Kidney (tissue), 14 donors: ENCODE results near the gene ELOVL7. TPM values are rescaled to one million over a fixed set of nuclear protein-coding genes. Genes with fewer than 3 reads are reported as not detected.
"Not testable (repeated sequence)": the region's sequence is repeated elsewhere in the genome, so short reads cannot be mapped to it uniquely, and the experiment has no call there.

ENCODE experiments used
- DNase-seq, 5 donors: peaks; one replicate each; pipeline ENCODE4 v3.0.0-alpha.2; 2013 to 2020
- FAIRE-seq: peaks from 2 replicates; lab custom pipeline; 2012; peaks lifted over from hg19 to GRCh38; lab: Jason Lieb, UNC
- H3K27ac ChIP-seq, 2 donors: one replicate each; pipeline ENCODE4 v1.7.0; 2013; ENCODE audit warnings: low read depth in 2 of 2, low read length in 2 of 2, inconsistent platforms in 1 of 2
- H3K27me3 ChIP-seq: one replicate; pipeline ENCODE4 v1.7.1; 2013; ENCODE audit warnings: low read length, inconsistent platforms; ENCODE audit not compliant: control insufficient read depth, insufficient read depth
- H3K36me3 ChIP-seq, 3 donors: one replicate each; pipeline versions ENCODE4 v1.7.0 to v1.7.1; 2013; ENCODE audit warnings: low read length in 3 of 3, control low read depth in 1 of 3, inconsistent platforms in 1 of 3; ENCODE audit not compliant: insufficient read depth in 3 of 3, control insufficient read depth in 2 of 3
- H3K4me1 ChIP-seq, 3 donors: one replicate each; pipeline versions ENCODE4 v1.7.0 to v1.7.1; 2013; ENCODE audit warnings: low read length in 3 of 3, inconsistent platforms in 1 of 3, low read depth in 1 of 3; ENCODE audit not compliant: control insufficient read depth in 2 of 3, insufficient read depth in 2 of 3
- H3K4me3 ChIP-seq, 3 donors: one replicate each; pipeline versions ENCODE4 v1.7.0 to v1.8.1; 2013; ENCODE audit warnings: low read length in 3 of 3, control low read depth in 1 of 3, inconsistent platforms in 1 of 3
- H3K9ac ChIP-seq, 3 donors: one replicate each; pipeline versions ENCODE4 v1.7.0 to v1.7.1; 2013; ENCODE audit warnings: low read length in 3 of 3, control low read depth in 1 of 3, inconsistent platforms in 1 of 3
- H3K9me3 ChIP-seq, 3 donors: one replicate each; pipeline versions ENCODE4 v1.7.0 to v1.7.1; 2013; ENCODE audit warnings: low read length in 3 of 3, control low read depth in 1 of 3, inconsistent platforms in 1 of 3; ENCODE audit not compliant: control insufficient read depth in 2 of 3, insufficient read depth in 1 of 3
- CTCF ChIP-seq: IDR thresholded peaks from 3 replicates; pipeline ENCODE4 v1.5.1; 2012; ENCODE audit warnings: mild to moderate bottlenecking, moderate library complexity, borderline replicate concordance; ENCODE audit not compliant: insufficient read depth; ENCODE audit errors: extremely low read depth
- intact Hi-C: fragments of 100-400 bp; cut with DNase I; formaldehyde crosslinking; loops from one replicate; pipeline ENCODE4 v1.11.1; 2022
- polyA plus RNA-seq: library from polyadenylated mRNA; stranded (reverse); fragments of 350-450 nt; fragmentation: Illumina TruSeq; extraction: RNeasy Lipid Tissue Mini Kit (QIAGEN cat#74804); gene quantifications from one replicate; pipeline ENCODE4 v1.2.3, GENCODE V29; 2014; ENCODE audit warnings: low read depth, low replicate concordance; ENCODE audit not compliant: insufficient read depth
- total RNA-seq: library from RNA; stranded (reverse); fragmentation: NEBNext Ultra II Directional; extraction: Animal tissue kit (Norgen Biotek cat#: 25700); gene quantifications from one replicate; pipeline ENCODE4 v1.2.1, GENCODE V29; 2021
- donor health status: control.
- donor health status: control.
- donor health status: control.
- donor health status: control.
- donor health status: control.
- donor health status: DM: yes; HTN: yes; CAD: no.
- donor health status: Normal renal cell carcinoma (clear cell type).

ELOVL7 gene
- total and polyA plus RNA-seq, 2 donors from 2014 or later = 14.6 to 22.5 TPM

- intact Hi-C loops = no loop called here
- no peak for DNase-seq
- FAIRE-seq = no peak
Measured at GRCh38 chr5:60883229-60883628, 39.2 kb upstream of the ELOVL7 start.

GRCh38 chr5:60872892-60873291 lies 28.8 kb upstream of the ELOVL7 start:
- FAIRE-seq = no peak
- H3K4me3 ChIP-seq = no peak overlapping the region
- H3K27me3 ChIP-seq = no peaks in the 10 kb centered on the region
- H3K27ac ChIP-seq = no peak overlapping the region
- H3K9ac ChIP-seq = no peak overlapping the region
- H3K4me1 ChIP-seq = no peaks in the 10 kb centered on the region
- TF ChIP-seq CTCF = no peak
- DNase-seq = no peak
- H3K9me3 ChIP-seq = peaks cover 0 to 2% (median 0%) of the 10 kb centered on the region in 3 donors
- H3K36me3 ChIP-seq = peaks cover 0 to 5% (median 0%) of the 10 kb centered on the region in 3 donors
- intact Hi-C loops = no loop called here

More at GRCh38 chr5:60883229-60883628, 39.2 kb upstream of the ELOVL7 start:
- H3K9me3 ChIP-seq = no peaks in the 10 kb centered on the region
- H3K36me3 ChIP-seq = no peaks in the 10 kb centered on the region
- H3K27me3 ChIP-seq = no peaks in the 10 kb centered on the region
- H3K9ac ChIP-seq = no peak overlapping the region
- no peaks in the 10 kb centered on the region for H3K4me1 ChIP-seq
- no peak overlapping the region for H3K4me3 ChIP-seq
- no peak overlapping the region for H3K27ac ChIP-seq
- TF ChIP-seq CTCF = peak; percentile 41

- Histone ChIP-seq H3K9ac (no peak overlapping the region), H3K9me3 (peaks cover 0 to 2% (median 0%) of the 10 kb centered on the region in 3 donors), H3K27me3 (no peaks in the 10 kb centered on the region), H3K4me3 (no peak overlapping the region), H3K36me3 (peaks cover 0 to 5% (median 0%) of the 10 kb centered on the region in 3 donors), H3K27ac (no peak overlapping the region), H3K4me1 (no peaks in the 10 kb centered on the region)
- no peak for TF ChIP-seq CTCF
- no peak for DNase-seq
- intact Hi-C loops = no loop called here
- FAIRE-seq = no peak
Measured at GRCh38 chr5:60870857-60871256, 26.8 kb upstream of the ELOVL7 start.

DNA sequence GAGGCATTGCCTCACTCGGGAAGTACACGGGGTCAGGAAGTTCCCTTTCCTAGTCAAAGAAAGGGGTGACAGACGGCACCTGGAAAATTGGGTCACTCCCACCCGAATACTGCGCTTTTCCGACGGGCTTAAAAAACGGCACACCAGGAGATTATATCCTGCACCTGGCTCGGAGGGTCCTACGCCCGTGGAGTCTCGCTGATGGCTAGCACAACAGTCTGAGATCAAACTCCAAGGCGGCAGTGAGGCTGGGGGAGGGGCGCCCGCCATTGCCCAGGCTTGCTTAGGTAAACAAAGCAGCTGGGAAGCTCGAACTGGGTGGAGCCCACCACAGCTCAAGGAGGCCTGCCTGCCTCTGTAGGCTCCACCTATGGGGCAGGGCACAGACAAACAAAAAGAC lies 16.5 kb upstream of the ELOVL7 start:
- H3K9me3 ChIP-seq, H3K36me3 ChIP-seq, FAIRE-seq, DNase-seq, H3K9ac ChIP-seq, H3K4me1 ChIP-seq, H3K4me3 ChIP-seq, H3K27ac ChIP-seq, H3K27me3 ChIP-seq, intact Hi-C loops: not testable (repeated sequence)
